GM12878 (cell line): ENCODE data around the gene ABI2. TPM values are rescaled to one million over a fixed set of nuclear protein-coding genes. Genes with fewer than 3 reads are reported as not detected.

Experiments
- ATAC-seq: fragments of 200-7000 bp; cut with Tn5 transposase; 3 replicates; pipeline ENCODE4 v1.9.1; 2020; ENCODE audit warnings: mild to moderate bottlenecking, moderate library complexity
- BruUV-seq: library from RNA; stranded (reverse); fragments of 400-500 nt; replicated peaks from 2 replicates; lab custom pipeline; 2021; lab: Mats Ljungman, UMichigan
- CTCF ChIA-PET: fragments of 300-600 bp; sonication (Branson Sonifier 250); formaldehyde crosslinking; extraction: SDS; loops from one replicate; lab custom pipeline; 2021; ENCODE audit warnings: inconsistent platforms; lab: Yijun Ruan, JAX
- POLR2A ChIA-PET: fragments of 350-600 bp; formaldehyde crosslinking; extraction: SDS; loops from one replicate; lab custom pipeline; 2021; ENCODE audit warnings: inconsistent platforms; lab: Charles Lee
- RAD21 ChIA-PET: fragments of 300-600 bp; sonication (Branson Sonifier 250); formaldehyde crosslinking; loops from one replicate; lab custom pipeline; 2023; ENCODE audit warnings: antibody characterized with exemption; ENCODE audit not compliant: unreplicated experiment; lab: Charles Lee
- SMC1A ChIA-PET: fragments of 300-600 bp; sonication (Branson Sonifier 250); formaldehyde crosslinking; loops from one replicate; lab custom pipeline; 2023; ENCODE audit not compliant: unreplicated experiment, uncharacterized antibody; lab: Charles Lee
- DNase-seq: peaks from one replicate; pipeline ENCODE4 v3.0.0-alpha.2; 2011; ENCODE audit warnings: low read depth, low spot score
- FAIRE-seq: peaks from 3 replicates; lab custom pipeline; 2011; peaks lifted over from hg19 to GRCh38; lab: Jason Lieb, UNC
- H2AFZ ChIP-seq: 2 replicates; pipeline ENCODE4 v1.6.0; 2011; ENCODE audit warnings: low read depth, low read length, control low read depth; ENCODE audit not compliant: control insufficient read depth
- H3K27ac ChIP-seq: 2 replicates; pipeline ENCODE4 v1.5.1; 2011; ENCODE audit warnings: control low read depth; ENCODE audit not compliant: control insufficient read depth, insufficient read depth
- H3K27me3 ChIP-seq, 2 experiments: replicated peaks in 1 of 2; 2 replicates each; pipeline versions ENCODE4 v1.6.0 to v1.6.1; 2011; ENCODE audit warnings: low read length in 1 of 2; ENCODE audit not compliant: control insufficient read depth in 2 of 2, insufficient read depth in 2 of 2
- H3K36me3 ChIP-seq, 2 experiments: 2 replicates each; pipeline ENCODE4 v1.5.1; 2011; ENCODE audit warnings: low read length in 1 of 2; ENCODE audit not compliant: control insufficient read depth in 2 of 2, insufficient read depth in 2 of 2
- H3K4me1 ChIP-seq: 2 replicates; pipeline ENCODE4 v1.6.1; 2011; ENCODE audit warnings: mild to moderate bottlenecking, low read length, moderate library complexity, mixed read lengths; ENCODE audit not compliant: control insufficient read depth, insufficient read depth
- H3K4me2 ChIP-seq: 2 replicates; pipeline ENCODE4 v1.6.0; 2011; ENCODE audit warnings: control low read depth; ENCODE audit not compliant: control insufficient read depth, insufficient read depth
- H3K4me3 ChIP-seq: fragments of 200-600 bp; sonication (generic); 2 replicates; pipeline ENCODE4 v1.5.1; 2016
- H3K79me2 ChIP-seq: 2 replicates; pipeline ENCODE4 v1.6.0; 2011; ENCODE audit warnings: low read length; ENCODE audit not compliant: control insufficient read depth, insufficient read depth
- H3K9ac ChIP-seq: 2 replicates; pipeline ENCODE4 v1.8.0; 2011; ENCODE audit warnings: low read length, control low read depth, mixed read lengths; ENCODE audit not compliant: control insufficient read depth, insufficient read depth
- H3K9me3 ChIP-seq: replicated peaks from 3 replicates; pipeline ENCODE4 v1.5.1; 2011; ENCODE audit warnings: mild to moderate bottlenecking, low read length; ENCODE audit not compliant: control insufficient read depth, insufficient read depth
- H4K20me1 ChIP-seq: 2 replicates; pipeline ENCODE4 v1.6.0; 2011; ENCODE audit not compliant: control insufficient read depth, insufficient read depth
- ATF7 ChIP-seq: fragments of 450-650 bp; IDR thresholded peaks from 2 replicates; pipeline ENCODE4 v1.6.1; 2016; ENCODE audit warnings: low read depth, mild to moderate bottlenecking
- ESRRA ChIP-seq: IDR thresholded peaks from 2 replicates; pipeline ENCODE4 v1.6.1; 2012; ENCODE audit warnings: mild to moderate bottlenecking, low read length, improper control_type of control experiment
- FOXK2 ChIP-seq: fragments of 450-650 bp; IDR thresholded peaks from 2 replicates; pipeline ENCODE4 v1.6.1; 2017; ENCODE audit warnings: mild to moderate bottlenecking, moderate library complexity
- FOXM1 ChIP-seq: IDR thresholded peaks from 2 replicates; pipeline ENCODE4 v1.6.1; 2012; ENCODE audit warnings: low read depth, mild to moderate bottlenecking, inconsistent platforms, low read length, moderate library complexity
- HCFC1 ChIP-seq: fragments of 150-350 bp; IDR thresholded peaks from 2 replicates; pipeline ENCODE4 v1.6.1; 2014; ENCODE audit warnings: low read length
- HDAC2 ChIP-seq: fragments of 200-600 bp; sonication (generic); IDR thresholded peaks from 2 replicates; pipeline ENCODE4 v1.6.1; 2017
- NR2C1 ChIP-seq: fragments of 450-650 bp; IDR thresholded peaks from 2 replicates; pipeline ENCODE4 v1.6.1; 2017; ENCODE audit warnings: antibody characterized with exemption, mild to moderate bottlenecking, moderate library complexity
- PML ChIP-seq: IDR thresholded peaks from 2 replicates; pipeline ENCODE4 v1.6.1; 2012; ENCODE audit warnings: low read length, inconsistent platforms
- RAD21 ChIP-seq: IDR thresholded peaks from 2 replicates; pipeline ENCODE4 v1.6.1; 2011; ENCODE audit warnings: mild to moderate bottlenecking, low read depth, low read length, moderate library complexity; ENCODE audit not compliant: insufficient read depth
- SKIL ChIP-seq: fragments of 450-650 bp; IDR thresholded peaks from 2 replicates; pipeline ENCODE4 v1.6.1; 2017; ENCODE audit warnings: mild to moderate bottlenecking, low read depth, inconsistent platforms; ENCODE audit not compliant: poor library complexity, severe bottlenecking
- SMC3 ChIP-seq: IDR thresholded peaks from 2 replicates; pipeline ENCODE4 v1.6.1; 2011; ENCODE audit warnings: low read length, improper control_type of control experiment, borderline replicate concordance
- TBL1XR1 ChIP-seq: IDR thresholded peaks from 2 replicates; pipeline ENCODE4 v1.6.1; 2012; ENCODE audit warnings: low read depth, low read length, improper control_type of control experiment
- WGBS: methylation state at CpG from one replicate; pipeline ENCODE4 v1.1.6; 2016; ENCODE audit warnings: low lambda C conversion rate; ENCODE audit not compliant: insufficient replicate concordance, insufficient coverage; ENCODE audit errors: missing lambda C conversion rate; 5-methylcytosine and 5-hydroxymethylcytosine counted together
- in situ Hi-C: fragments of 300-500 bp; cut with MboI; formaldehyde crosslinking; loops from 9 replicates; pipeline ENCODE4 v1.14.3; 2018; ENCODE audit warnings: mixed read lengths
- intact Hi-C: fragments of 100-400 bp; cut with micrococcal nuclease; formaldehyde crosslinking; loops from one replicate; pipeline ENCODE4 v1.14.2; 2022; ENCODE audit not compliant: unreplicated experiment
- polyA plus RNA-seq, 11 experiments: library from polyadenylated mRNA; depleted of rRNA in 4 of 11; unstranded in 6 of 11; stranded (reverse) in 5 of 11; fragments of >200 nt; fragmentation: Nextera tagmentation in 4 of 11; fragmentation: Illumina TruSeq in 1 of 11; extraction: Ambion mirVana in 4 of 11; extraction: Trizol in 1 of 11; gene quantifications; 1 replicate in 1 of 11; 2 replicates in 10 of 11; pipeline versions ENCODE4 v1.2.1 to v1.2.3, GENCODE V29; 2011 to 2016; ENCODE audit warnings: inconsistent platforms in 2 of 11, missing spikeins in 2 of 11, low read depth in 1 of 11
- total RNA-seq, 4 experiments: library from RNA; depleted of rRNA in 3 of 4; stranded (reverse); fragments of >200 nt in 3 of 4; fragmentation: Illumina TruSeq in 1 of 4; extraction: Trizol in 1 of 4; gene quantifications; 2 replicates each; pipeline versions ENCODE4 v1.2.1 to v1.2.3, GENCODE V29; 2013 to 2021

Gene ABI2
- total and polyA plus RNA-seq, 10 of the 15 experiments (the other 5 are each of a cell fraction or from before 2014, with no cell fraction given): 8.9 to 44.5 (median 30.3) TPM

- peak; percentile 17 for TF ChIP-seq SKIL
- no peak for TF ChIP-seq ESRRA
- no peak for TF ChIP-seq HDAC2
- no peak for TF ChIP-seq FOXM1
- no peak for TF ChIP-seq NR2C1
- TF ChIP-seq PML: no peak
- peak; percentile 79 for TF ChIP-seq SMC3
- TF ChIP-seq HCFC1: no peak
- TF ChIP-seq RAD21: peak; percentile 89
- no peak for TF ChIP-seq ATF7
- TF ChIP-seq FOXK2: no peak
Measured at GRCh38 chr2:203453858-203454451, 125.8 kb downstream of the ABI2 start (continued).

- in situ Hi-C loops (no loop called here), intact Hi-C loops (loop anchor here (2.0 kb wide), 1 partner anchor 880 kb away; no protein-coding TSS in a partner anchor)
- WGBS: 53% methylated on average over 3 of the region's 3 CpGs
- ChIA-PET POLR2A (interaction anchor here (0.7 kb wide), 1 partner anchor 232 kb away, joined by 5 read pairs; no protein-coding TSS in a partner anchor), RAD21 (interaction anchor here (0.6 to 1.0 kb wide), 2 partner anchors 230 to 624 kb away, joined by 3 read pairs; no protein-coding TSS in a partner anchor), SMC1A (interaction anchor here (0.8 to 1.3 kb wide), 3 partner anchors 8 to 55 kb away, joined by 3 read pairs; no protein-coding TSS in a partner anchor), CTCF (interaction anchor here (0.6 to 7.2 kb wide), 5 partner anchors 90 to 866 kb away, joined by 3 to 69 read pairs (median 4); no protein-coding TSS in a partner anchor)
- Histone ChIP-seq H3K4me2 (no peak overlapping the region), H3K9me3 (no peaks in the 10 kb centered on the region), H3K4me3 (no peak overlapping the region), H3K4me1 (no peaks in the 10 kb centered on the region), H3K27me3 (no peaks in the 10 kb centered on the region), H3K79me2 (no peaks in the 10 kb centered on the region), H4K20me1 (no peaks in the 10 kb centered on the region), H3K27ac (no peak overlapping the region), H2AFZ (no peak overlapping the region), H3K36me3 (no peaks in the 10 kb centered on the region), H3K9ac (no peak overlapping the region)
- no TSS peak for BruUV-seq
- DNase-seq (no peak), FAIRE-seq (no peak), ATAC-seq (no peak)
- no peak for TF ChIP-seq TBL1XR1
Measured at GRCh38 chr2:203455209-203455608, 127.0 kb downstream of the ABI2 start.
